GM19099 (cell line): Measurements from ENCODE around the gene NTRK3.

Experiments used
- POLR2A ChIP-seq: IDR thresholded peaks from 3 replicates; pipeline ENCODE4 v1.6.1; 2011; ENCODE audit warnings: low read depth; ENCODE audit not compliant: insufficient read length; ENCODE audit errors: extremely low read depth

Gene NTRK3

DNA sequence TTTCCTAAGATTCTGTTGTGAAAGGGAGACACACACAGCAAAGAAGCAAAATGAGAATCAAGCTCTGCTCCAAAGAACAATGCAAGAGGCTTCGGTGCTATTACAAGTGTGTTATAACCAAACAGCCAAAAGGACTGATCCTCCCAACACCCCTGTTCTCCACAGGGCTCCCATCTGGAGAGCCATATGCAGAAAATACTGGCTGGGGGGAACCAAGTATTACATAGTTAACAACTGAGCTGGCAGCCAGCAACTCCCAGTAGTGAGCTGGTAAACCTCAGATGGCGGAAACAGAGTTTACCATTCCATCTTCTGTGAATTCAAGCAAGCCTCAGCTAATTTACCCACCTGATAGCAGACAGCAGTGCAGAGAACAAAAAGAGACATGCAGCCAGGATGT, 156.4 kb downstream of the NTRK3 start:
- no peak for TF ChIP-seq POLR2A

DNA sequence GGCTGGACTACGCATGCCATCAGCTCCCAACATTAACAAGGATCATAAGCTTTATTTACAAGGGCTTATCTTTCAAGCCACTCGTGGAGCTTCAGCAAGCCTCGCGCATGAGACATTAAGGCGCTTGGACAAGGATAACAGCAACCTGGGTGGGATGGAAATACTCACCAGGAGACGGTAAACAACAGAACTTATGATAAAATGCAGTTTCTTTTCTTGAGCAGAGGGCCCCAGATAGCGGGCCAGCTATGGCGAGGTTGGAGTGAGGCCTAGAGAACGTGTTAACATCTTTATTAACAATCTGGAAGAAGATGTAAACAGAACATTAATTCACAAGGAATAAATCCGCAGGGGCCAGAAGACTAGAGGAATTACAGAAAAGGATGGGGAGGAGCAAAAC, 158.2 kb downstream of the NTRK3 start:
- TF ChIP-seq POLR2A: no peak

DNA sequence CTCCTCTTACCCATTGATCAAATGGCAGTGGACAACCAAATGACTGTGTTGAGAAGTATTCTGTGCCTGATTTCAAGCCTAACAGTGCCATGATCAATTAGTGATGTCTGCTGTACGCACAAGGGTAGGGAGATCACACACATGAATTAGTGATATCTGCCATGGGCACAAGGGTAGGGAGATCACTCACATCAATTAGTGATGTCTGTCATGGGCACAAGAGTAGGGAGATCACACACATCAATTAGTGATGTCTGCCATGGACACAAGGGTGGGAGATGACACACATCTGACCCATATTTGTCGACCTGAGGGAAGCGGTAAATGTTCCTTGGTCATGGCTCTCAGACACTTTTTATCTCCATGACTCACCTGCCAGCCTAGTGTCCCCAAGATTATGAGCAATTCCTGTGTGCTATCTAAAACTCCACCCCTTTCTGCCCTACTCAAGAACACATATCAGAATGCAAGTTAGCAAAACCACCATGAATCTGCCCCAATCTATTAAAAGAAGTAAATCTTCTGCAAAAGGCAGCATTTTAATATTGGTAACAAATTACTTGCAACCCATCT, 165.0 kb downstream of the NTRK3 start:
- TF ChIP-seq POLR2A: no peak

DNA sequence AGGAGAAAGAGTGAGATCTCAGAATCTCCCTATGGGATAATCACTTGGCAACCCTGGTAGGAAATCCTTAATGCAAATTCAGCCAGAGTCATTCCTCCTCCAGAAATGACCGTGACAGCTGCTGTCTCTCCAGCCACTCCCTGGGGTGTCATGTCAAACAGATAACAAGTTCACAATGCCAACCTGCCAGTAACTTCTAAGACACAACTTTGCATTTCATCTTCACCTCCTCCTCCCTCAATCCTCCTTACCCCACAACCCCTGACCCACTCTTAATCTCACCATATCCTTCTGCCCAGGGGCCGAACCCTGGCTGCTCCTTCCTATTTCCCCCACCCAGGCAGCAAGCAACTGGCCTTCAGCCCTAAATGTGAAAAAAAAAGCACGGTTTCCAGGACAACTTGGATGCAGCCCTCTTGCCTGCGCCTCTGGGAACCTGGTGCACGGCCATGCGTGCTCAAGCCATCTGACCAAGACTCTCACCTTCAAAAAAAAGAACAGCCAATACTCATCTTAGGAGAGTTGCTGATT, 166.0 kb downstream of the NTRK3 start:
- no peak for TF ChIP-seq POLR2A

DNA sequence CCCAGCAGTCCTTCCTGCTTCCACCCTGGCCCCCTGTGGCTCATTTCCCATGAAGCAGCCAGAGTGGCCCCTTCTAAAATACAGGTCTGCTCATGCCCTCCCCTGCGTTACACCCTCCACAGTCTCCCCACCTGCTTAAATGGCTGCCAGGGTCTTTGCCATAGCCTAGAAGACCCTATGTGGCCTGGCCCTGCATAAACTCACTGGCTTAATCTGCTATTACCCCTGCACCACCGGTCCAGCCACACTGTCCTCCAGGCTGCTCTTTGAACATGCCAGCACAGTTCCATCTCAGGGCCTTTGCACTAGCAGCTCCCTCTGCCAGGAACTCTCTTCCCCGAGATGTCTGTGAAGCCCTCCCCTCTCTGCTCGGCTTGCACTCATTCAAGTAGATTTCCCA, 166.8 kb downstream of the NTRK3 start:
- no peak for TF ChIP-seq POLR2A

DNA sequence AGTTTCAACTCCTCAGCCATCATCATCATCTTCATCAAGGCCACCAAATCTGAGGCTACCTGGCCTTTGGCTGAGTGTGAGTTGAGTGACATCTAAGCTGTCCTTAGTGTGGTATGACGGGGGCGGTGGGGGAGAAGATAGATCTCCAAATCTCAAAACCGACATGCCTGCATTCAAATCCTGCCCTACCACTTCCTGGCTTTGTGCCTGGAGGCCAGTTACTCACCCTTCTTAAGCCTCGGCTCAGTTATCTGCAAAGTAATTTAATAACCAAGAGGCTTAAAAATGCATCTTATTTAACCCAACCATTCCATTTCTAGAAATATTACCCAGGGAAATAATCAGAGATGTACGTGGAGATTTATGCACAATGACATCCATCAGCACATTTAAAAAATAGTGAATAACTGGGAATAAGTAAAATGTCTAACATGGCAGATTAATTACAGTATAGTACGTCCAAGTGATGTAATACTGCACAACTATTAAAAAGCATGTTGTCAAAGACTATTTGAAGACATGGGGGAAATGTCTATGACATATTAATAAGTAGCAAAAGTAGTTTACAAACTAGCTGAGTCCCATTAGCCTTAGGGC, 167.4 kb downstream of the NTRK3 start:
- no peak for TF ChIP-seq POLR2A

DNA sequence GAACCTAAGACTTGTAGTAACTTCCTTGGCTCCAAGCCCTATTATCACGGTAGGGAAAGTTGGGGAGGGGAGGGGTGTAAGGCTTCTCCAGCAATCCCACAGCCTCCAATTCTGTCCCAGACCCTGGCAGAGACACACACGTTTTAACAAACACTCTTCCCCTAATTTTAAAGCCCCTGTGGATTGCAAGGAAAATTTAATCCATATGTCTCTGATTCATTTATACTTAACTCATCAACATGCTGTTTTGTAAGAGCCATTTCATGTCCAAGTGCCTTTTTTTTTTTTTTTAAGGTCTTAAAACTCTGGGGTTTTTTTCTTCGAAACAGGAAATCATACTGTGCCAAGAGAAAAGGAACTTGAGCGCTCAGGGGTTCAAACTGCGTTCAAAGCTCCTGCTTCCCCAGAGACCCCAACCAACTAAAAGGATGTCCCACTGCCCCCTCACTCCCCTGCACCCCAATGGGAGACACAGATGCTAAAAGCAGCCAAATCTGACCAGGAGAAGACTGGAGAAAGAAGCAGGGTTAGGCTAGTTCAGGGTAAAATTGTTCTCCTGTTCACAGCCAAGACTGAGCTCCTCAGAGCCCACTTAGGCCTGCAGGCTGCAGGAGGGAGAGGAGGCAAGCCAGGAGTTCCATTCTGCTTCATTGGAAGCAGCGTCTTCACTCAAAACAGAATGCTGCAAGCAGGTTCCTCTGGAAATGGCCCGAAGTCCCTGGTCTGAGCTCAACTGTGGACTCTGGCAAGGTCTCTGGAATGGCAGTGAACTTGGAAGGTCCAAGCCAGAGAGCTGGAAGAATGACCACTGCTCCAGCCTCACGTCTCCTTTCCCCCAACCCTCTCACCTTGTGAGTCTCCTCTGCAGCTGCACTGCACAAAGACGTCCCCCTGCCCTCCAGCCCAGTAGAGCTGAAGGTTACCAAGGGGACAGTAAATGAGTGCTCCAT, 172.5 kb downstream of the NTRK3 start:
- no peak for TF ChIP-seq POLR2A

DNA sequence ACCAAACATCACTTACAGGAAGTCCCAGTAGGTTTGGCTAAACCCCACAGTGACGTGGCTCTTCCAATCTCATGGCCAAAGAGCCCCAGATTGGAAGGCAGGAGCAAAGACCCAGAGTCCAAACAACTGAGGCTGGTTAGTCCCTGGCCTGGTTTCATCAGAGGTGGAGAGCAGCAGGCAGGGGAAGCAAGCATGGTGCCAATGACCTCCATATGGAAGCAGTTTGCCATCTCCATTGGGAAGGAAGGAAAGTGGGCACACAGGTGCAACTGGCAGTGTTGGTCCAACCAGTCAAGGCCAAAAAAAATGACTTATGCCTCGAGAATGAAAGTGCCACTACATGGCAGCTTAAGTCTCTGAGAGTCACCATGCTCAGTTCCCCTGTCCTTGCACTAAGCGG, 175.9 kb downstream of the NTRK3 start:
- TF ChIP-seq POLR2A: no peak

DNA sequence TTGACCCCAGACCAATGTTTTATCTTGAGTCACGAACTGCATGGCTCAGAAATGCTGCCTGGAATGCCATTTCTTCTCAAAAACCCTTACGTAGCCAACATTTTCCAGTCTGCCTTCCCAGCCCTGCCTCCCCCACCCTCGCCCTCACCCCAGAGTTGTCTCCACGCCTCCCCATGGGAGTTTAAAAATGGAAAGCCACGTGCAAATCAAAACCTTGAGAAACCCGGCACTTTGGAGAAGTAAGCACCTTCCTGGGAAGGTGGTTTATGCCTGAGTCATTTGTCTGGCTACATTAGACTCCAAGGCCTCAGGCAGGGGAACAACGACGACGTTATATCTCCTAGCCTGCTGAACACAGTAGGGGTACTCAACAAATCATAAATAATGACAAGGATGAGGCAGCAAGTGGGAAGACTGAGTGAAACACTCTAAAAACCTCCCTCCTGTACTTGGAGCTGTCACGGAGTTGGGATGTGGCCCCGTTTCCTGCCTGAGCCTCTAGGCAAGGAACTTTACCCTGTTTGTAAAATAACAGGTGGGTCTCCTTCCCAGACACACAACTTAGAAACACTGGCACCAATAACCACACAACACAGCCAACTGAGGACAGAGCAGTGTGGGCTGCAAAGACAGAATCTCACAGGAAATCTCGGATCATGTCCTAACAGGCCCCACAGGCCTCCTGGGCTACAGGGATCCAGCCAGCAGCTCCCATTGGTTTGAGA, 179.1 kb downstream of the NTRK3 start:
- TF ChIP-seq POLR2A: no peak

DNA sequence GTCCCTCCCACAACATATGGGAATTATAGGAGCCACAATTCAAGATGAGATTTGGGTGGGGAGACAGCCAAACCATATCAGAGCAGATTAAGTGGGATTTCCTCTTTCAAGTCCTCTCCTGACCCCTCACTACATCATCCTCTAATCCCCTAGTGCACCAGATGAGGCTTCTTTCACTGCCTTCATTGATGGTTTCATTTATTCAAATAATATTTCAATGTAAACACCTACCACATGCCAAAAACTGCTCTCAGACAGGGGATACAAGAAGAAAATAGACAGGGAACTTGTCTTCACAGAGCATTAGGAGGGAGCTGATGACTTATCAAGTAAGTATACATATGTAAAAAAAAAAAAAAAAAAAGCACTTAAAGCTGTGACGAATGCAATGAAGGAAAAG, 180.2 kb downstream of the NTRK3 start:
- no peak for TF ChIP-seq POLR2A

DNA sequence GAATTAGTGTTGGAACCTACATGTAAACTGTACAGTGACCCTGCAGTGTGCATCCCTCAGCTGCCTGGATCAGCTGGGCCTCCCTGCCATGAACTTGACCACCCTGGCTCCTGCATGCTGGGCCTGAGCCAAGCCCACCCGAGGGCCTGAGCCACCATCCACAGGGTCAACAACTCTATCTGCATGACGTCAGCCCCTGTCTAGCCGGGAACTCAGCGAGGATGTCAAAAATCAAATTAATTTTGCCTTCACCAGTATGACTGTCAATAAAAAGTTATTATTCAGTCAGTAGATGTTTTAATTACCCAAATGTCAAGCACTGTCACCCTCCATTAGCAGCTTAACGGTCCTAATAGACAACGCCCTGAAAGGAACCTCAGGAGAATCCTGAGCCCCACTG, 181.4 kb downstream of the NTRK3 start:
- TF ChIP-seq POLR2A: no peak

DNA sequence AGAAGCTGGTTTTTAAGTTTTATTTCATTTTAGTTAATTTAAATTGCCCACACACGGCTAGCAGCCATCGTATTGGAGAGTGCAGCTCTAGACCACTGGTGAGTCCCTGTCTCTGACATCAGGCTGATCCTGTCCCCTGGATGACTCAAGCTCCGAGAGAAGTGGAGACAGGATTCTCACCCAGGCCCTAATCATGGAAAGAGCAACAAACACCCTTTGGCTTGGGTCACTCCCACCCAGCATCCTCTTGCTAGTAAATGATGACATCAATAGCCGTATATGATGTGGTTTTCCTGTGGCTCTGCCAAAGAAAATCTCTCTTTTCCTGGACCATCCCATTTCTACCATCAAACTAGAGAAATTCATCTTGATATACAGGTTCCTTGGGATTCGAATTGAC, 182.2 kb downstream of the NTRK3 start:
- TF ChIP-seq POLR2A: no peak

DNA sequence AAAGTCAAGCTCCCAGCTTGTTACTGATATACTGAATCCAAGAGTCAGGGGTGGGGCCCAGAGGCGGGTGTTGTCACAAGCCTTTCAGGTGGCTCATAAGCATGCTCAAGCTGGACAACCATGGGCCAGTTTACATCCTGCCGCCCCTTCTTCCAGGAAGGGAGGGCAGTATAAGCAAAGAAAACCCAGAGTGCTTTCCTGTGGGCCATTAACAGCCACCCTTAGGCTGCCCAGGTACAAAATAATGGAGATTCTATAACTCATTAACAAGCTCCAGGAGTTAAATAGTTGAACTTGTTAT, 183.2 kb downstream of the NTRK3 start:
- no peak for TF ChIP-seq POLR2A

DNA sequence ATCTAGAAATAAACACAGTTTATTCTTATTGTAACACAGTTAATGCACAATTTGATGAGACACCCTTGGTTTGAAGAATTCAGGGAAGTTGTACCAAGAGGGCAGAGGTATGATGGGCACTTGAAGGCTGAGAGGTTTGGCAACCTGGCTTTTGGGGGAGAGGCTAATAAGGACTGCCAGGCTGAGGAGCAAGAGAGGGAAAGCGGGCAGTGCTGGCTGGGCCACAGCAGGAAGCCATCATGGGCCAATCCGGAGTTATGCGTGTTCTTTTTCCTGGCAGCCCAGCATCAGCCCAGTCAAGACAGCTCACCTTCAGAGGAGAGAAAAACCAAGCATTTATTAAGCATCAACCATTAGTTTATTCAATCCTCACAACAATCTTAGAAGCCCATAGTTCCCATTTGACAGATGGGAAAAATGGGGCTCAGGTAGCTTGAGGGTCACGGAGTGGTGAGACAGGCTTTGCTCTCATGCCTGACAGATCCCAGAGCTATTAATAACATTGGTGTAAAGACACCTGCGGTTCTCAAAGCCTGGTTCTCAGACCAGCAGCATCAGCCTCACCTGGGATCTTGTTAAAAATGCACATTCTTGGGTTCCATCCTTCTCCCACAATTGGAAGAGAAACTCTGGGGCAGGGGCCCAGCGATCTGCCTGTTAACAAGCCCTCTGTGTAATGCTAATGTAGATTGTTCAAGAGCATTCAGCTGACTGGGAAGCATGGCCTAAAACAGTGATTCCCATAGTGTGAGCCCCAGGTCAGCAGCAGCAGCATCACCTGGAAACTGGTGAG, 183.7 kb downstream of the NTRK3 start:
- TF ChIP-seq POLR2A: no peak
